GM12874 (cell line): Measurements from ENCODE around the gene DCST2.

Source experiments
- CTCF ChIP-seq: IDR thresholded peaks from 2 replicates; pipeline ENCODE4 v1.5.1; 2011; ENCODE audit warnings: low read depth, mild to moderate bottlenecking, control low read depth, low read length, moderate library complexity; ENCODE audit not compliant: insufficient read depth

The DCST2 gene

DNA sequence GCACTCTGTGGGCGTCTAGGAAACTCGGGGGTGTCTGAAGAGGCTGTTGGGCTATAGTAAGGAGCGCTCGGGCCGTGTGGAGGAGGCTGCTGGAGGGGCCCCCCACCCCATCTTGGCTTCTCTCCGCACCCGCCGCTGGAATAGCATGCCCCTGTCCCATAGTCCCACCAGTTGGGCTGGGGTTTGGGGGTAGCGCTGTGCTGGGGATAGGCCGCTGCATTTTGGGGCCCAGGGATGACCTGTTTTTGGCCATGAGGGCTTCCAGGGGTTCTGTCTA lies 45.6 kb upstream of the DCST2 start:
- no peak for TF ChIP-seq CTCF

DNA sequence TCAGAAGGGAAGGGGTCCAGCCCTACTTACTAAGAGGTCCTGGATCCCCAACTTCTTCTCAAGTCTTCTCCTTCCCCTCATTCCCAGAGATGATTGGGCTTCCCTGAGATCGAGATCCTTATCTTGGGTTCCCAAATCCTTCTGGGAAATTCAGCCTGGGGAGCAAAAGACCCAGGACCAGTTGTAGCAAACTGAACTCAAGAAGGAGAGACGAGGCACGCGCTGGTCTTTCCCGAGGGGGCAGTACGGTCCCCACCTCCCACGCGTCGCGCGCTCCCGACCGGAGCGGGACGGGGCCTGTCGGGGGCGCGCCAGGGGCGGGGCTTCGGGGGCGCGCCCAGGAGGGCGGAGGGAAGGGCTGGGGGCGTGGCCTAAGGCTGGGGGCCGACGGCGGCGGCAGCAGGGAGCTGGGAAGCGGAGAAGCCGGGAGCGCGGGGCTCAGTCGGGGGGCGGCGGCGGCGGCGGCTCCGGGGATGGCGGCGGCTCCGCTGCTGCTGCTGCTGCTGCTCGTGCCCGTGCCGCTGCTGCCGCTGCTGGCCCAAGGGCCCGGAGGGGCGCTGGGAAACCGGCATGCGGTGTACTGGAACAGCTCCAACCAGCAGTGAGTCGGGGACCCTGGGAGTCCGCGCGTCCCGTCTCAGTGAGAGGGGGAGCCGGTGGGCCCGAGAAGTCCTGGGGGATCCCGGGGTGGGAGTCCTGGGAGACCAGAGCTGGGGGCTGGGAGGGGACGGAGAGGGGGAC lies 45.1 kb upstream of the DCST2 start, which contains the start of gene EFNA3:
Gene EFNA3 (plus strand): TSS at position 369 of the 741 bp plus-strand sequence. CDS start 105 bp downstream, at position 474.
- no peak for TF ChIP-seq CTCF

GRCh38 chr1:155077758-155078445 lies 44.3 kb upstream of the DCST2 start:
- TF ChIP-seq CTCF = no peak

- no peak for TF ChIP-seq CTCF
Observed at GRCh38 chr1:155077346-155077745, 43.8 kb upstream of the DCST2 start.

DNA sequence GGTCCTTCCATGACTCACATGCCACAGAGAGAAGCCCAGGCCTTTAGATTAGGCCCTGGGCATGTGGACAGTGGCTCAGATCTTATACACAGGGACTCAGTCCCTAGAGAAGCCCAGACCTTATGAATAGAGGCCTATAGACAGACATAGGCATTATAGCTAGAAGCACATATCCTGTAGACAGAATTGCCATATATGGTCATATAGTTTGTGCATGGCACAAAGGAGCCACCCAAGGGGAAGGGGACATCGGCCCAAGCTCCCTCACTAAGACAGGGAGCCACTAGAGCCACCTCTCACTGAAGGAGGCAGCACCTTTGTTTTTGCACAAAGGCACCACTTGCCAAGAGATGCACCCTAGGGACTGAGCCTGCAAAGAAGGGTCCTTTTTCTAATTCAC lies 42.8 kb upstream of the DCST2 start:
- TF ChIP-seq CTCF = no peak

GRCh38 chr1:155075535-155075934 lies 42.0 kb upstream of the DCST2 start:
- no peak for TF ChIP-seq CTCF

GRCh38 chr1:155073377-155074242 lies 40.0 kb upstream of the DCST2 start:
- TF ChIP-seq CTCF = no peak
